ENCODE results near the gene CLIC5. TPM values are rescaled to one million over a fixed set of nuclear protein-coding genes. Genes with fewer than 3 reads are reported as not detected.

Gene CLIC5
- total RNA-seq, 4 donors from 2014 or later = 1.2 to 1.9 (median 1.4) TPM

DNA sequence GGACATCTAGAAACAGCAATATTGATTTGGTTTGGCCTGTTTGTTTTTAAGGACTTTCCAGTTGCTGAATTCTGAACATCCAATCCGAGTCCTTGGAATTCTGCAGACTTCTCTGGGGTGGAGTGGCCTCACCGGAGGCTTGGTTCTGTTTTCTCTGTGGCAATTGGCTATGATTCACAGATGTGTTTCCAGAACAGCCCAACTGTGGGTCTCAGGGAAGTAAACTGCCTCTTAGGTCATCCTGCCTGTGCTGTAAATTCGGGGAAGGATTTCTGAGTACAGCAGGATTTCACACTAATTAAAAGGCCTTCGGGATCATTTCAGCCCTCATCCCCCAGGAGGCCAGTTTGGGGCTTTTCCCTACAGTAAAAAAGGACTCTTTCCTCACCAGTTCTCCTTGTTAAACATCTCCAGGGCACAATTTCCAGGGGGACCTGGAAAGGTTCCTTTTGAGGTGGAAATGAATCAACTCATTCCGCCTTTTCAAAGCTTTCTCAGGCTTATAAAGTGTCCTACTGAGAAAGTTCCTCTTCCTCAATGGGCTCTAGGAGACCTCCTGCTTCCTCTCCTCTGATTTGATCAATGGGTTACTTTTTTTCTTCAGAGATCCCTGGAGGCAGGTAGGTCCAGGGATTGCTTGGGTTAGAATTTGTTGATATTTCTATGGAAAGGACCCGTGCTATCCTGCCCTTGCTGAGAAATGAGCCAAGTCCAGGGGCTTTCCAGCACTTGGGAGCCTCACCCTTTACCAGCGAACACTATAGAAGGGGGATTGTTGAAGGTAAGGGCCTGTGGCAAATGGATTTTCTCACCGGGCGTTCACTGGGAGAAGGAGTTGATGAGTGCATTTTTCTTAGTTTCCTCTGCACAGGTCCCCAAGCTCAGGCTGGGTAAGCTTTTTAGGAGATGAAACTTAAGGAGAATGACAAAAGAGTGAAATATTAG is 114.6 kb downstream of the CLIC5 start:
- intact Hi-C loops (cut with DNase I; ENCODE audit: low total_unique reads) = no loop called here
- TF ChIP-seq POLR2A (IDR thresholded peaks at IDR 0.05) (no peak), CTCF (IDR thresholded peaks at IDR 0.05) (no peak)
- WGBS, 2 donors = 61 to 67% methylated on average over 9 of the region's 9 CpGs
- no peak for DNase-seq (ENCODE audit: low spot score in 2 of 2)
- no peak overlapping the region for H3K4me3 ChIP-seq (ENCODE audit: low read depth, poor library complexity, severe bottlenecking)

DNA sequence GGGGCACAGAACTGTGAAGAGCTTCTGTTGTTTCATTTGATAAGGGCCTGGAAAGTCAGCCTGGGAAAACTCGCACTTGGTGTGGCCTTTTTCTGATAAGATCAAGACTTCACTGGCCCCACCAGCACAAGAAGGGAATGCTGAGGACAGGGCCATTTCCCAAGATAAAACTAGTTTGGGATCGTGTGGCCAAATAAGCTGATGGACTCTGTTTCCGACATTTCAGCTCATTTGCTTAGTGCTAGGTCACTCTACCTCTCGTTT is 116.0 kb downstream of the CLIC5 start:
- no peak for DNase-seq (ENCODE audit: low spot score in 2 of 2)
- 92 to 94% methylated on average over 4 of the region's 4 CpGs for WGBS, 2 donors
- intact Hi-C loops (cut with DNase I; ENCODE audit: low total_unique reads) = no loop called here
- no peak overlapping the region for H3K4me3 ChIP-seq (ENCODE audit: low read depth, poor library complexity, severe bottlenecking)
- TF ChIP-seq CTCF (IDR thresholded peaks at IDR 0.05) (no peak), POLR2A (IDR thresholded peaks at IDR 0.05) (no peak)

DNA sequence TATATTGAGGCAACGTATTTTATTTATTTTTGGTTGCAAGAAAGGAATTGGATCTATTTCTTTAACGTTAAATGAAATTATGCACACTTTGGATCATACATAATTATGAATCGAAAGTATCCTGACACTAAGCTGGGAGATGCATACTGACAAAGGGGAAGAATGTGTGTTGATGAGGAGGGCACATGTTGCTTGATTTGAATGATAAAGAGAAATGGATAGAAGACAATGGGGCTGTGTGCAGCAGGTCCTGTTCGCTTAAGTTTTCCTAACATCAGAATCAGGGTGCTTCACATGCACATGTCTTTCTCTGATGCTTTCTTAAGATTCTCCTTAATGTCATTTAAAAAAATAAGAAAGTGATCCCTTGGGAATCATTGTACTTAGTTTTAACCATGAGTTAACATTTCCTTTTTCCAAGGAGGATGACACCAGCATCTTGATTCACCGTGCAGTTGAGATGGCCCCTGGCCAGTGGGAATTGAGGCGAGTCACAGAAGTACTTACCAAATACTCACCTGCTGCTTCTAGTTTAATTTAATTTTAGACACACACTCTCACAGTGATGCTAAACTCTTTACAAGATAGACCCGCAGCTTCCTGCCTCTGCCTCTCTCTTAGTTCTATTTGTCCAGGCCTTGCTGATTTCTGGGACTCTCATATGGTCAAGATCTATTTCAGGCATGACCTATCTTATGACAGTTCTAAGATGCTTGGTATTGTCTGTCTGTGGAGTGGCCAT is 116.5 kb downstream of the CLIC5 start:
- DNase-seq (ENCODE audit: low spot score in 2 of 2) = no peak
- no peak overlapping the region for H3K4me3 ChIP-seq (ENCODE audit: low read depth, poor library complexity, severe bottlenecking)
- WGBS, 2 donors = 79 to 82% methylated on average over 7 of the region's 7 CpGs
- intact Hi-C loops (cut with DNase I; ENCODE audit: low total_unique reads) = no loop called here
- TF ChIP-seq CTCF (IDR thresholded peaks at IDR 0.05) (no peak), POLR2A (IDR thresholded peaks at IDR 0.05) (no peak)

DNA sequence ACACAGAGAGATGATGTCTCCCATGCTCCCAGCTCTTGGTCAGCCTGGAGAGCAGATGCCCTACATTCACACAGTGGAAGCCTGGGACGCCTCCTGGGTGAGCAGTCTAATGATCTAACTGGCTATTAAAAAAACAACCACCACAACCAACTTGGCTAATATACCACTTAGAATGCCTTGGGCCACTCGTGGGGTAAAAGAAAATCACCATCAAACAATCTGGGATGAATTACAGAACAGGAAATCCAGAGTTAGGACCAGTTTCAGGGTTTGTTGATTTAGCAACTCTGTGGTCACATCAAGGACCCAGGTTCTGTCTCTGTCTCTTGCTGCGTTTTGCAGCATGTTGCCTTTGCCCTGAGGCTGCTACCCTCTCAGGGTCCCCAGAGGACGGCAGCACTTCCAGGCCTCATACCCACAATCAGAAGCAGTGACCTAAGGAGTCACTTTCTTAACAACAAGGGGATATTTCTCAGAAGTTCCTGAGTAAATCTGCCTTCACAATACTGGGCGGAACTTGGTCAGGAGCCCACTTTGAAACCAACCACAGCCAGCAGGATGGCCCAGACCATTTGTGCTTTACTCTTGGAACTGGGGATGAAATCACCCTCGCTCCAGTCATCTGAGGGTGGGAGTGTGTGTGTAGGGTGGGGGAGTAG is 118.7 kb downstream of the CLIC5 start:
- intact Hi-C loops (cut with DNase I; ENCODE audit: low total_unique reads) = no loop called here
- no peak for DNase-seq (ENCODE audit: low spot score in 2 of 2)
- 53 to 57% methylated on average over 6 of the region's 6 CpGs for WGBS, 2 donors
- no peak overlapping the region for H3K4me3 ChIP-seq (ENCODE audit: low read depth, poor library complexity, severe bottlenecking)
- TF ChIP-seq CTCF (IDR thresholded peaks at IDR 0.05) = no peak
- no peak for TF ChIP-seq POLR2A (IDR thresholded peaks at IDR 0.05)

GRCh38 chr6:45895569-45895968 is 120.1 kb downstream of the CLIC5 start:
- WGBS, 2 donors = 79 to 86% methylated on average over 5 of the region's 5 CpGs
- TF ChIP-seq POLR2A (IDR thresholded peaks at IDR 0.05) = no peak
- no peak for TF ChIP-seq CTCF (IDR thresholded peaks at IDR 0.05)
- H3K4me3 ChIP-seq (ENCODE audit: low read depth, poor library complexity, severe bottlenecking) = no peak overlapping the region
- intact Hi-C loops (cut with DNase I; ENCODE audit: low total_unique reads) = no loop called here
- DNase-seq (ENCODE audit: low spot score in 2 of 2) = no peak
